Activated naive CD4-positive, alpha-beta T cell treated with Interleukin-2 at 50 U/mL for 16 hours (primary cell): ENCODE results near the gene MAPK8IP2.
A peak's percentile ranks its signal among the peaks of the same experiment; 100 is the strongest.
"Not testable (repeated sequence)": the region's sequence is repeated elsewhere in the genome, so short reads cannot be mapped to it uniquely, and the experiment has no call there.

Experiments used
- DNase-seq: peaks from one replicate; pipeline ENCODE4 v3.0.0-alpha.2; 2020

The MAPK8IP2 gene

DNA sequence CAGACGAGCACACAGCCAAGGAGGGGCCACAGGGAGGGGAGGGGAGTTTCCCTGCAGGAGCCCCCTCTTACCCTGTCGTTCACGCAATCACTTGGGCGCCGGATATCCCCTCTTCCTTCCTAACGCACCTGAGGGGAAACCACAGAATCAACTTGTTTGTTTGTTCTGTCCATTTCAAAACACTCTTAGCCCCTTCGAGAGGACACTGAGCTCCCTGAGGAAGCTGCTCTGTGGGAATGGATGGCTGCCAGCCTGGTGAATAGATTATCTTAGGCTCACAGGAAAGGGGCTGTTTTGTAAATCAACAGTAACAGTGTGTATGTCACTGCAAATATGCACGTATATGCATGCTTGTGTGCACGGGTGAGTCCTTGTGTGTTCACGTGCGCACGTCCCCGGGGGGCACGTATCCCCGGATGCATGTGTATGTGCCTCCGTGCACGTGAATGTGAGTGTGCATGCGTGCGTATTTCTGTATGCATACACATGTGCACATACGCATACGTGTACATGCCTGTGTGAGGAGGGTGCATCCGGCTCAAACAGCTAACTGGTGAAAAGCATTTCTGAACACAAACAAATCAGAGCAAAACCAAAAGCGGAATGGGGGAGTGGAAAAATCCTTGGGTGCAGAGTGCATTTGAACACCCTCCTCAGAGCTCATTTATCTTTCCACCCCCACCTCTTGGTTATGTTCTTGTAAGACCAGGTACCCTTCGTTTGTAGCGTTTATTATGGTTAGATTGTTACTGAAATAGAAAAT is 20.2 kb downstream of the MAPK8IP2 start:
- peak; percentile 85 for DNase-seq

DNA sequence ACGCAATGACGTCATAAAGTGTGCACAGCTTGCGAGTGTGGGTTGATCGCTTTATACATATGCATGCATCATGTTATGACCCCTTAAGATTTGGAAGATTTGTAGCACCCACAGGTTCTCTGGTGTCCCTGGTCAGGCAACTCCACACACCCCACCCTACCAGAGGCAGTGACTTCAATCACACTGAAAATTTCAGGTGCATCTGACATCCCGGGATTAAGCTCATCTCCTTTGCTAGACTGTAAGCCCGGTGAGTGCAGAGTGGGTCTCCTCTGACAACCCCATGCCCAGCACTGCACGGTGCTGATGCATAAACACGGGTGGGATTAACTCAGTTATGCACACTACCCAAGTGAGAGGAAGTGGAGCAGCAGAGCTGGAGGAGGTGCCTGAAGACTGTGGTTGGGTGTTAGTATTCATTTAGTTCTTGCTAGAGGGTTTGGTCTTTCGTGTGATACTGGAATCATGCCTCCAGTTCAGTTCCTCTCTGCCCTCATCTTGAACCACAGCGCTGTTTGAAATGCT is 20.8 kb downstream of the MAPK8IP2 start:
- peak; percentile 61 for DNase-seq

DNA sequence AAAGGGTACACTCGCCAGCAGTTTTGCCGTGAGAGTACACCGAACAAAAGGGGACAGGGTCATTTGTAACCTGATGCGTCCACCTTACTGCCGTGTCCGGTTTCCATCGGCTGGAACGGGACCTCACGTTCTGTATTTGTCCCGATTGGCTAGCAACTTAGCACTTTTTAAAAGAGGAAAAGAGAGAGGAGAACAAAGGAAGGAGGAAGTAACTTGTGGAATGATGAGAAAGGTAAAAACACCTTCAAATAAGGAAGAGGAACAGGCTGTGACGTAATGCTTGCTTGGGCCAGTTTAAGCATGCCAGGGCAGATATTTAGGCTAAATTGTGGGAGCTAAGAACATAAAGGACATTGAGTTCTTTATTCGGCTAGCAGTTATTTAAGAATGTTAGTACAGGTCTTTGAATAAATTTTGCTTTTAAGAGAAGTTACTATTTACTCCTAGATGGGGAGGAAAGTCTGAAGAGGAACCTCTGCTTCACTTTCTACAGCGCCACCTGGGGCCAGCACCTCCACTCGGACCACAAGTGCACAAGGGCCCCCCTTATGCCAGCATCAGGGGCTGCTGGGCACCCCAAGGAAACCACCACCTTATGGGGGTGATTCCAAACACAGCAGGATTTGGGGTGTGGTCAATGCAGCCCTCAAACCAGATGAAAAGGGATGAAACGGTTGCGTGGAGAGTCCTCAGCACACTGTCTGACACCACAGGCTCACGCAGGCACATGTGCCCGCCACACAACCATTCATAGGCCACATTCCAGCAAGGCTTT is 21.5 kb downstream of the MAPK8IP2 start:
- peak; percentile 27 for DNase-seq

DNA sequence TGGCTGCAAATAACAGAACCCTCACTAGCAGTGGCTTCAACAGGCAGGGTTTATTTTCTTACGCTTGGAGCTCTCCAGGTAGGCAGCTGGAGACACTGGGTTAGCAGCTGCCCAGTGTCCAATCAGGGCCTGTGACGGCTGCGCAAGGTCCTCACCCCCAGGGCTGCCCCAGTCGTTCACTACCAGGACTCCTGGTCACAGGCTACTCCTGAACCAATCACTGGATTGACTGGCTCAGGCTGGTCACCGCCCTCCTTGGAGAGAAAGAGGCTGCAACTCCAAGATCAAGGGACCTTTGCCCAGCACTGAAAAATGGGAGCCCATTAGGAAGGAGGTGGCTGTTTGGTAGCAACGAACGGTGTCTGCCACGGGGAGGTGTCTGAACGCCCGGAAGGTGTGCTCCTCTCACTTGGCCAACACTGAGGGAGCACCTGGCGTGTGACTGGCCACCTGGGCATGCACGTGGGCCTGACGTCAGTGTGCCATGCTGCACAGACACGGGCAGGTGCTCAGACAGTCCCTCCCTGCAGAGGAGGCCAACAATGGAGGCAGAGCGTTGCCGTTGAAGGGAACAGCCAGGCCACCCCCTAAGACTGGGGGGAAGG is 22.2 kb downstream of the MAPK8IP2 start:
- no peak for DNase-seq

DNA sequence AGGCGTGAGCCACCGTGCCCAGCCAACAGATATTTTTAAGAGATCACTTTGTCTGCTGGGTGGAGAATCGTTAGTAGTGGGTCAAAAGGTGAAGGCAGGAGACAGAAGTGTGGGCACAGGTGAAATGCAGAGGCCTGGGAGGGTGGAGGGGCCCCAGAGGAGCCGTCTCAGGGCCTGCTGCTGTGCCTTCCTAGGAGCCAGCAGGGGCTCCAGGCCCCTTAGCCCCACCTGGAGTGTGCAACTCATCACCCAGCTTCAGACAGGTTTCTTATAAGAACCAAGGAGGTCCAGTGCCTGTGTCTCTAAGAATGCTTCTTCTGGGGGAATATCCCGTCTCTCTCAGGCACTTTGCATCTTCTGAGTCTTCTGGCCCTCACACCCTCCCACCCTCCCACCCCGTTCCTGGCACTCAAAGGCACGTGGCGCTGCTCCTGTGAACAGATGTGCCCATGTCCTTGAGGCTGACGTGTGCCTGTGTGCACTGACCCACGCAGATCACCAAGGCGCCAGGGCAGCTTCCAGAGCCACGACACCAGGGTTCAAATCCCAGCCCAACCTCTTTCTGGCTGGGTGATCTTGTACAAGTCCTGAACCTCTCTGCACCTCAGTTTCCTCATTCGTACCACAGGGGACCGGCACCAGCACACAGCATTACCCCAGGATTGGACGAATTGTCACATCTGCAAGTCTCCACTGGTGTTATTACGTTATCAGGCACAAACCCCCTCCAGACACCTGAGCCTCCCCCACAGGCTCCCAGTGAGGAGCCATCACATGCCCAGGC is 23.9 kb downstream of the MAPK8IP2 start:
- DNase-seq = no peak

DNA sequence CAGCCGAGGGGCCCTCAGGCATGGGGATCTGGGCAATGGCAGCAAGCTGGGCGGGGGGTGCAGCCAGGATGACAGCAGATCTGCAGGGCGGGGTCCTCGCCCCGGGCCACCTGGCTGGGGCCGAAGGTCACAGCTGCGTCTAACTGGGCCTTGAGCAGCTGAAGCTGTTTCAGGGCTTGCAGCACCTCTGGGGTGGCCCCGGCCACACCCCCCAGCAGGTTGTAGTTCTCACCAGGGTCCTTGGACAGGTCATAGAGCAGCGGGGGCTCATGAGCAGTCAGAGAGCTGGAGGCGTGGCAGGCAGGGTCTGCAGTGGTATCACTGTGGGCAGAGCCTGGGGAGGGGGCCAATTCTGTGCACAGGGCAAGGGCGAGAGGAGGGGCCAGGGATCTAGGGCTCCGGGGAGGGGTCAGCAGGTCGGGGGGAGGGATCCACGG is 24.6 kb downstream of the MAPK8IP2 start:
- no peak for DNase-seq

DNA sequence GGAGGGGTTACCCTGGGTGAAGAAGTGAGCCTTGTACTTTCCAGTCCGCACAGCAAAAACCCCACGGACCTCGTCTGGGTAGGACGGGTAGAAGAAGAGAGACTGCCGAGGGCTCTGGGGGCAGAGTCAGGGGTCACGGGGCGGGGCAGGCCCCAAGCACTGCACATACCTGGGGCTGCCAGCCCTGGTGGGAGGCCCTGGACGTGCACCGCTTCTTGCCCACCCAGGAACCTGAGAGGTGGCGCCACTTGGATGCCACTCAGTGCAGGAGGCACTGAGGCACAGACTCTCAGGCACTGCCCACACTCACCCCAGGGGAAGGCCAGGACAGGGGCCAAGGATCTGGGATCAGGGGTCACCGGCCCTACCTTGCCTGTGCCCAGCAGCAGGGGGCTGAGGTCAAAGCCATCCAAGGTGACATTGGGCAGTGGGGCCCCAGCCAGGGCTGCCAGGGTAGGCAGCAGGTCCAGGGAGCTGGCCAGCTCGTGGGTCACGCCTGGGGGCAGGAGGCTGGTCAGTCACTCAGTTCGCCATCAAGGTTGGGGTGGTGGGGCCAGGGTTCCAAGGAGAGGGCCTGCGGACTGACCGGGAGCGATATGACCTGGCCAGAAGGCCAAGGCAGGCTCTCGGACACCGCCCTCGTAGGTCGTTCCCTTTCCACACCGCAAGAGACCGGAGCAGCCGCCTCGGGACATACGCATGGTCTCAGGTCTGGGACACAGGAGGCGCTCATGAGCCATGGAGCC is 25.1 kb downstream of the MAPK8IP2 start:
- no peak for DNase-seq

DNA sequence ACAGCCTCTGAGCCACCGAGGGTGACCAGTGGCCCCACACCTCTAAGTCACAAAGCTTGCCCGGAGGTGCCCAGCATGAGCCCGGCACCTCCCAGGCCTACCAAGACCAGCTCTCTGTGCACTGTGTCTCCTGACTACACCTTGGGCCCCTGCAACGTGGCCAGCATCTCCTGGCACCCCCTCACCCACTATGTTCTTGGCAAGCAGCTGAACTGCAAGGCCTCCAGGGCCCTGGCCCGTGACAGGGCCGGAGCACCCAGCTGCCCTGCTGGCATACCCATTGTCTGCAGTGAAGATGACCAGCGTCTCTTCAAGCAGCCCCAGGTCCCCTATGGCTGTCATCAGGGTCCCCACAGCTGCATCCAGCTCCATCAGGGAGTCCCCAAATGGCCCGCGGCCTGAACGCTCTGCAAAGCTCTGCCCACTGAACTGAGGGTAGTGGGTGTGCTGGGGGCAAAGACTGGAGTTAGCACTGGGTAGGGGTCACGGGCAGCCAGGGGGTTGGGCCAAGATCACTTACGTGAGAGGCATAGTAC is 25.8 kb downstream of the MAPK8IP2 start:
- no peak for DNase-seq

DNA sequence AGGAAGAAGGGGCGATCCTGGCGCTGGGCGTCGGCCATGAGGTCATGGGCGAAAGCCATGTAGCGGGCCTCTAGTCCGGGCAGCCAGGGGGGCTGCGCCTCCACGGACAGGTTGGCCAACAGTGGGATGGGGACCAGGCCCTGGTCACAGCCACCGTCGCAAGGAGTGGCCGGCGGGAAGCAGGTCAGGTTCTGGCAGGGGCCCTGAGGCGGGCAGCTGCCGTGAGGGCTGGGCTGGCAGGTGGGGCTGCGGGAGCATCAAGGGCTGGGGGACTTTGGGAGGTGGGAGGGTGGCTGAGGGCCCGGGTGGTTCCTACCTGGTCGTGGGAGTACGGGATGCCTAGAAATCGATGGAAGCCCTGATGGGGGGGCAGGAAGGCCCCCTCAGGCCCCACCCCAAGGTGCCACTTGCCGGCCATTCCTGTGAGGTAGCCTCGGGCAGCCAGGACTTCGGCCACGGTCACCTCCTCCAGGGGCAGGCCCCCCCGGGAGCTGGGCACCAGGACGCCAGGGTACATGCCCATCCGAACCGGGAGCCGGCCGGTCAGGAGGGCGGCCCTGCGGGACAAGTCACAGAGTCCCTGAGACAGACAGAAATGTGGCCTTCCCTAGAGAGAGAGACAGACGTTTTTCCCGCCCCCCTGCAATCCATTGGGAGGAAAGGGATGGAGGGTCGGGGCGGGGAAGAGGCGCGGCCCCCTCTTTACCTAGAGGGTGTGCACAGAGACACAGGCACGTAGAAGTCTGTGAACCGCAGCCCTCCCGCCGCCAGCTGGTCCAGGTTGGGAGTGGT is 26.5 kb downstream of the MAPK8IP2 start:
- DNase-seq = peak; percentile 18

DNA sequence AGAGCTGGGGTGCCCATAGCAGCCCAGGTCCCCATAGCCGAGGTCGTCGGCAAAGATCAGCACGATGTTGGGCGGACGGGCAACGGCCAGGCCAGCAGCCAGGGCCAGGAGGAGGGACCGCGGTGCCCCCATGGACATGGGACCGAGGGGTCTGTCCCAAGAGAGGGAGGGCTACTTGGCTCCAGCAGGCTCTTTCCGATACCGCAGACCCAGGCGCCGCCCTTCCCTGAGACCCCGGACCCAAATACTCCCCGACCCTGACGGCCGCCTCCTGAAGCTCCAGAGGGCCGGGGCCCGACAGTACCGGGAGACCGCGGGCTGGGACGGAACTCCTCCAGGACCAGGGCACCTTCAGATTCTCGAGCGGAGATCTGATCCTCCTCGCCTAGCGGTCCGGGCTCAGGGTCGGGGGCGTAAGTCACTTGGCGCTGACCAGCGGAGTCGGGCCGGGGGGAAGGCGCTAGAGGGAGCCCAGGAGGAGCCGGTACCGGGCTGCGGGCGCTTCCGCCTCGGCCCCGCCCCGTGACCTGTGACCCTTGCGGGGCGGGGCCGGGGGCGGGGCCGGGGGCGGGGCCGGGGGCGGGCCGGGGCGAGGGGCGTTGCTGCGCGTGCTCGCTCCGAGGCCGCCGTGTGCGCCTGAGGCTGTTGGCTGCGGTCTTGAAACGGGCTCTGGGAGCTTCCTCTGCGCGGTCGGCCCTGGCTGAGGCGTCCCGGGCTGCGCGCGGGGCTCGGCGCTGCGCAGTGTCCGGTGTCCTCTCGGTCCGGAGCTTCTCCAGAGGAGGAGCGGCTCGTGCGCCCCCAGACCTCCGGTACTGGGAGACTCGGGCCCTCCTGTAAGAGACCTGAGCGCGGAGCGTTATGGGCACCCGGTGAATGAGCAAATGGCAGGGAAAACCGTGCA is 27.3 kb downstream of the MAPK8IP2 start, which contains the start of gene ARSA:
ARSA (minus strand) TSS at position 511 of the 901 bp plus-strand sequence; CDS start at position 138, 373 bp downstream.
- DNase-seq = peak; percentile 74

DNA sequence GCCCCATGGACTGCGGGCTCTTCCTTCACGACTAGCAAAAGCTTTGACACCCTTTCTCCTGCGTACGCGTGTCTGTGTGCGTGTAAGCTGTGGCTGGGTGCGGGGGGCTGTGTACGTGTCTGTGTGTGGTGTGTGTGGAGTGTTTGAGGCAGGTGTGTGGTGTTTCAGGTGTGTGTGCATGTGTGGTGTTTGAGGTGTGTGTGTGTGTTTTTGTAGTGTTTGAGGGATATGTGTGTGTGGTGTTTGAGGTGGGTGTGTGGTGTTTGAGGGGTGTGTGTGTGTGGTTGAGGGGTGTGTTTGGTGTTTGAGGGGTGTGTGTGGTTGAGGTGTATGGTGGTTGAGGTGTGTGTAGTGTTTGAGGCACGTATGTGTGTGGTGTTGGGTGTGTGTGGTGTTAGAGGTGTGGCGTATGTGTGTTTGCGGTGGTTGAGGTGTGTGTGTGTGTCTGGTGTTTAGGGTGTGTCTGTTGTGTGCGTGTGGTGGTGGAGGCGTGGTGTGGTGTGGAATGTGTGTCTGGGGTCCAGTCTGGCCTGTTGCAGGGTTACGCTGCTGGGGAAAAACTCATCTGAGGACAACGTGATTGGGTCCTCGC is 28.0 kb downstream of the MAPK8IP2 start:
- no peak for DNase-seq

DNA sequence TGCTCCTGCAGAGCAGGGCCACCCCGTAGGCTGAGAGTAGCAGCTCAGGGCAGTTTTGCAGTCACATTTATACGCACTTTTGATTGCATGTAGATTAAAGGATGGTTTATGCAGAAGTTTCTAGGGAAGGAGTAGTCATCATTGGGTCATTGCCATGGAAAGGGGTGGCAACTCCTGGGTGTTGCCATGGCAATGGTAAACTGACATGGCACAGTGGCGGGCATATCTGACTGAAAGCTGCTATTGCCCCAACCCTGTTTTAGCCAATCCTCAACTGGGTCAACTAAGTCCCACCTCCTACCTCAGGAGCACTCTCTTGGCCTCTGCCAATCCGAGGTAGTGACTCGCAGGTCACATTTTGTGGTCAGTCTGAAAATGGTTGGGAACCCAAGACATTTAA is 29.8 kb downstream of the MAPK8IP2 start:
- DNase-seq = no peak

DNA sequence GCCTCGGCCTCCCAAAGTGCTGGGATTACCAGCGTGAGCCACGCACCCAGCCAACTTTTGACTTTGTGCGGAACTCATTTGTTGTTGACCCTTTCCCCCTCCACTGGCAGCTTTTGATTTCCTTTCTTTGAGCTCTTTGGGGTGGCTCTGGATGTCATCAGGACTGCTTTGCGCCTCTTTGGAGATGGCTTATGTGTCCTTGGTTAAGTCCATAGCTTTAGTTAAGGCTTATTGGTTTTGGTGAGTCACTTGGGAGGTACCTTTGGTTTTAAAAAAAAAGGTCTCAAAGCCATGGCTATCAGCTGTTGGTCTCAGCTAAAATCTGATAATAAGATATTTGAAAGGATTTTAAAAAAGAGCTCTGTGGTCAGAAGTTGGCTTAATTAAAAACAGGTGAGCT is 32.5 kb downstream of the MAPK8IP2 start:
- no peak for DNase-seq

DNA sequence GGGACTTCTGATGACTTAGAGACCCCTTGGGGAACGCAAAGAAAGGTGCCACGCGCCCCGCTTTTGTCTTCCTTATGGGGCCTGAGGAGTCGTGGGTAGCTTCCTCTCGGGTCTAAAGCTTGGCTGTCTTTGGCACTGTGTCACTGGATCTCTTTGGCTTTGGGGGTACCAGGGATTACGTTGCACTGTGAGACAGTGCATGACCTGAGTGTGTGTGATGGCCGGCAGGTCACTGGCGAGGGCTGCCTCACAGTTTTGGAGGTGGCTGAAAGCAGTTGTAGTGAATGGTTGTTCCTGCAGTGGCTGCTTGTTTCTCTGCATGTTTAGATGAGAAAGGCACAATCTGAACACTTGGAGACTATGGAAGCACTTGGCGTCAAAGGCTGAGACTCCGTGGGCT is 33.2 kb downstream of the MAPK8IP2 start:
- DNase-seq = no peak

DNA sequence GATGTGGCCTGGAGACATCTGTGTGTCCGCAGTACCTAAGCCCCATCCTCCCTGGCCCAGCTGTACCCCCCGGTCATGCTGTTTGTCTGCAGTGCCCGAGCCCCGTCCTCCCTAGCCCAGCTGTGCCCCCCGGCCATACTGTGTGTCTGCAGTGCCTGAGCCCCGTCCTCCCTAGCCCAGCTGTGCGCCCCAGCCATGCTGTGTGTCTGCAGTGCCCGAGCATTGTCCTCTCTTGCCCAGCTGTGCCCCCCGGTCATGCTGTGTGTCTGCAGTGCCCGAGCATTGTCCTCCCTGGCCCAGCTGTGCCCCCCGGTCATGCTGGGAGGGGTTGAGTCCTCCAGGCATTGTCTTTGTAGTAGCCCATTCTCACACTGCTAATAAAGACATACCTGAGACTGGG is 35.0 kb downstream of the MAPK8IP2 start:
- DNase-seq = no peak

DNA sequence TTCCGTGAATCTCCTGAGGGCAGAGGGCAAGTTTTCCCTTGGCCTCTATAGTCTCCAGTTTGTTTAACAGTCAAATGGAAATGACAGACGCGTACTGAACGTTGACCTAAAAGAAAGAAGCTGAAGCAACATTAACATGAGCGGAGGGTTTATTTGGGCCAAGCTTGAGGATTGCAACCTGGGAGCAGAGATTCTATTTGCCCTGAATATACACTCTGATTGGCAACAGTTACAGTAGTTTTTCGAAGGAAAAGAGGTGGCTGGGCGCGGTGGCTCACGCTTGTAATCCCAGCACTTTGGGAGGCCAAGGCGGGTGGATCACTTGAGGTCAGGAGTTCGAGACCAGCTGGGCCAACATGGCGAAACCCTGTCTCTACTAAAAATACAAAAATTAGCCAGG is 39.7 kb downstream of the MAPK8IP2 start:
- DNase-seq = not testable (repeated sequence)

DNA sequence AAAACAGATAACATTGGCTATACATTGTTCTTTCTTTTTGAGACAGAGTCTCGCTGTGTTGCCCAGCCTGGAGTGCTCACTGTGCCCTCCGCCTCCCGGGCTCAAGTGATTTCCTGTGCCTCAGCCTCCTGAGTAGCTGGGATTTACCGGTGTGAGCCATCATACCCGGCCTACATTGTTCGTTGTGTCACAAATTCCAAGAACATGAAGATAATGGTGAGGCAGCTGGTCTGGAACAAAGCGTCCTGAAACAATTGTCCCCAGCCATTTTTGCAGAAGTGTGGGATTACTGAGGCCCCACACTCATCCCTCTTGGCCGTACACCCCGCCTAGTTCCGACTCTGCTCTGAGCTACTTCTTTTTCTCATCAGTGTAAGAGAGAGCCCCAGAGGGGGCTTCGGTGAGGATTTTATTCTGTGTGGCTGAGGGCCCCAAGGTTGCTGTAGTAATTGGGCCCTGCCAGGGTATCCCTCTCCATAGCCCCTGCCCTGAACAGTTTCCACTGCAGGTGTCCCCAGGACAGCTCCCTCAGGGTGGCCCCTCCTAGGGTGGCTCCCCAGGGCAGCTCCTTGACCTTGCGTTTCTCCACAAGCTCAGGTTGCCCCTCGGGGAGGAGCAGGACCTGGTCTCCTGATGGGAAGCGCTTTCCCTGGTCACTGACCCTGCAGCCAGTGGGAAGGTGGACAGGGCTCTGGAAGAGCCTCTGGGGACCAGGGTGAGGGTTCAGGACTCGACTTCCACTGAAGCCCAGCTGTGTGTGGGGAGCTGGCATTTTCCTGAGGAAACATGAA is 40.5 kb downstream of the MAPK8IP2 start:
- DNase-seq = no peak
